GM21381 (cell line): ENCODE data around the gene AFG3L2.
"Not testable (repeated sequence)": the region's sequence is repeated elsewhere in the genome, so short reads cannot be mapped to it uniquely, and the experiment has no call there.

Experiments
- ATAC-seq: cut with Tn5 transposase; IDR thresholded peaks from one replicate; pipeline ENCODE4 v1.9.1; 2021; ENCODE audit warnings: mild to moderate bottlenecking, moderate library complexity; ENCODE audit not compliant: unreplicated experiment

Gene AFG3L2

DNA sequence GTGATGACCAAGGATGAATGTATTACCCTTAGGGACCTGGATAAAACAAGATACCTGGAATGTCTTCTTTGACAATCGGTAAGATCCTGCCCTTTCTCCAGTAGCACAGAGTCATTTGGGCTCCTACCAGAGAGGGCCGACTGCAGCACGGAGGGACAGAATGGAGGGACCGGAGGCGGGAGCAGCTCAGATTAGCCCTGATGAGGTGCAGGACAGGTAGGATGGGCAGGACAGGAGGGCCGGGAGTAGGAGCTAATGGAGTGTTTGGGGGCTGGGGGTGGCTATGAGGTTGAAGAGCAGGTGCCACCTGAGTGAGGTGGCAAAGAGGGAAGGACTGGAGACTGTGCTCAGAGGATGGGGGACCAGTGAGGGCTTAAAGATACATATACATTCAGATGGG, 20.8 kb upstream of the AFG3L2 start:
- no peak for ATAC-seq

DNA sequence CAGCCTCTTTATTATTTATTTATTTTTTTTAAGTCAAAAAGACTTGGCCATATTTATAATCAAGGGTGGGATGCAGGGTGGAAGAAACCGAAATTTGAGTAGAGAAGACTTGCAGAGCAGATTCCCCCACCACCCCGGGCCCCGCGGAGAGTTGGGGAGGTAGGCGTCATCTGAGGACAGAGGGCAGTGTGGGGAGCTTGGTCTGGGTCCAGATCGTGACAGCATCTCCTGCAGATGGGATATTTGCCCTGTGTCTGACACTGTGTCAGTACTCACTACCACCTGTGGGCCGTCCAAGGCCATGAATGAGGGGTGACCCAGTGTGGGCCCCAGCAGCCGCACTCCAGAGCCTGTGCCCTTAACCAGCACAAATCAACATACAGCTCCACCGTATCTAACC, 20.2 kb upstream of the AFG3L2 start:
- ATAC-seq = no peak

DNA sequence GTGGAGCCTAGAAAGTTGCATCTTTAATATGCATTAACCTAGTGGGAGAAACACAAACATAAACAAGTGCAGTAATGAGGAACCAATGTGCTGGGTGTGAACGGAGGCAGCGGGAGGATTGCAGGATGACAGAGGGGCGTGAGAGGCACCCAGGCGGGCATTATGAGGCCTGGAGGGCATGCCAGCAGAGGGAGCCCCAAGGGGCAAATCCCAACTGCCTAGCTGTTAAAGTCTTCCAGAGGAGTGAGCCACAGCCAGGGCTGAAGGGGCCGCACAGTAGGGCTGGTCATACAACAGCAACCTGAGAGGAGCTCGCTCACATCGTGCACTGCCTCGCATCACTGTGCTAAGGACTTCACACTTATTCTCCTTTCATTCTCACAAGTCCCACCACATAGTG, 17.4 kb upstream of the AFG3L2 start:
- no peak for ATAC-seq

DNA sequence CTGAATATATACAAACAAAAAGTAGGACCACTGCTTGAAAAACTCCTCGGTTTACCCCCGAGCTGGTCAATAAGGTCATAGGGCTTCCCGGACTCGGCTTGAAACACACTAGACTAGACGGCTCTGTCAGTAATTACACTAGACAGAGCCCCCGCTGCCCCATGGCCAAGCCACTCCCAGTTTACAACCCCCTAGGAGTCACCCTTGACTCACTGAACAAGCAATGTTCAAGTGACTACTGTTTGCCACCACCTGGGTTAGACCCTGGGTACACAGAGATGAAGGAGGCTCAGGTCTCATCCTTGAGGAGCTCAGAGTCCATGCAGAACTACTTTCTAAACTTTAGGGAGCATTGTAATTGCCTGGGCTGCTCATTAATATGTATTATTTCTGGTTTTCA, 17.0 kb upstream of the AFG3L2 start:
- no peak for ATAC-seq

DNA sequence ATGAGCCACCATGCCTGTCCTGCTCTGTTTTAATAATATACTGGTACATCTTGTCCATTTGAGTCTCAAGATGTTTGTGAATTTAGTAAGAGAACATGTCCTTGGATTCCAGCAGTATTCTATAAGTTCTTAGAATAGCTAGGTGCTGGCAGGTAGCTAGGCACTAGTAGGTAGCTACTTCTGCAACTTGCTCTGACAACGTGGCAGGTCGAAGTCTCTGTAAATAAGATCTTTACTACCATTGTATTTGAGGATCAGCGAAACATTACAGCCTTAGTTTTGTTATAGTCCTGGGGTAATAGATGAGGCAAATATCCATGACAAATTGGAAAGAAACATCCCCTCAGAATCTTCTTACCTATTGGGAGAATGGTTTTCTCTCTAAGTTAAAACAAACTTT, 16.5 kb upstream of the AFG3L2 start:
- no peak for ATAC-seq

DNA sequence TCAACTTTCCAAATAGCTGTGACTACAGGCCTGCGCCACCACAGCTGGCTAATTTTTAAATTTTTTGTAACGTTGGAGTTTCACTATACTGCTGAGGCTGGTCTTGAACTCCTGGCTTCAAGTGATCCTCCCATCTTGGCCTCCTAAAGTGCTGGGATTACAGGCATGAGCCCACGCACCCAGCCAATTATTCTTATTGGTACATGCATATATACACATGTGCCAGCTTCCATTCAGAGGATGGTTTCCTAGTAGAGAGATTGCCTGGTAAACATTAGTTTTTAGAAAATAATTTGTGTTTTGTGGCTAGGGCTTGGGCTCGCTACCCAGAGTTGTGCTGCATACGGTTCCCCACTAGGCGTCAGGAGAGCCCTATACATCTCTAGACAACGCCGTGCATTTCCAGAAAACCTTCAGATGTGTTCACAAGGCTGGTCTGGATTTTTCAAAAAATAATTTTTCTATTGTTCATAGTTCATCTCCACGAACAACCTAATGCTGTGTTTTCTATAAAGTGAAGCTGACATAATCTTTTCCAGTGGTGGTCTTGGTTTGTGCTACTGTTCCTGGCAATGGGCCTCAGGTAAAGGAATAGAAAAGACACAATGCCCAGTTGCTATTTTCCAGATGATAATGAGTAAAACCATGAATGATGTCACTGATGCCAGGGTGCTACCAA, 14.6 kb upstream of the AFG3L2 start:
- ATAC-seq = no peak

DNA sequence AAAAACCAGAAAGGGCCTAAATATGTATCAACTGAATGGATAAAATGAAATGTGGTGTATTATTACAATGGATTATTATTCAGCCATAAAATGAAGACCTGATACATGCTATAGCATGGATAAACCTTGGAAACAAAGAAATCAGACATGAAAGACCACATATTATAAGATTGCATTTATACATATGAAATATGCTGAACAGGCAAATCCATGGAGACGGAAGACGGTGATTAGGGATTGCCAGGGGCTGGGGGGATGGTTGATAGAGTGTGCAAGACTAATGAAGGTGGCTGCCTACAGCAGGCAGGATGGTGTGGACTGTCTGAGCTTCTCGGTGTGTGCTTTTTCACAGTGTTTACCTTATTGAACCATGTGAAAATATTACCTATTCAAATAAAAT, 11.4 kb upstream of the AFG3L2 start:
- ATAC-seq = no peak

DNA sequence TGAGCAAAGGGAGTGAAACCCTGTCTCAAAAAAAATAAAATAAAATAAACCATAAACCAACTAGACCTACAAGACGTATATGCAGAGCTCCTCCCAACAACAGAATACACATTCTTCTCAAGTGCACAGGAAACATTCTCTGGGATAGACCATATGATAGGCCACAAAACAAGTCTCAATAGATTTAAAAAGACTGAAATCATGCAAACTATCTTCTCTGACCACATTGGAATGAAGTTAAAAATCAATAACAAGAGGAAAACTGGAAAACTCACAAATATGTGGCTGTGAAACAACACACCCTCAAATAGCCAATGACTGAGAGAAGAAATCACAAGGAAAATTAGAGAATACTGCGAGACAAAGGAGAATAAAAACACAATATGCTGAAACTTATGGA, 7.2 kb upstream of the AFG3L2 start:
- ATAC-seq = no peak

DNA sequence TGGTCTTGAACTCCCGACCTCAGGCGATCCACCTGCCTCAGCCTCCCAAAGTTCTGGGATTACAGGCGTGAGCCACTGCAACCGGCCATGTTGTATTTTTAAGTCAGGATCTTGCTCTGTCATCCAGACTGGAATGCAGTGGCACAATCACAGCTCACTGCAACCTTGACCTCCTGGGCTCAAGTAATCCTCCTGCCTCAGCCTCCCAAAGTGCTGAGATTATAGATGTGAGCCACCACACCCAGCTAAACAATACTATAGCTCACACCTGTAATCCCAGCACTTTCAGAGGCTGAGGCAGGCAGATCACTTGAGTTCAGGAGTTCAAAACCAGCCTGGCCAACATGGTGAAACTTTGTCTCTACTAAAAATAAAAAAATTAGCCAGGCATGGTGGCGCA, 6.7 kb upstream of the AFG3L2 start:
- ATAC-seq = not testable (repeated sequence)

DNA sequence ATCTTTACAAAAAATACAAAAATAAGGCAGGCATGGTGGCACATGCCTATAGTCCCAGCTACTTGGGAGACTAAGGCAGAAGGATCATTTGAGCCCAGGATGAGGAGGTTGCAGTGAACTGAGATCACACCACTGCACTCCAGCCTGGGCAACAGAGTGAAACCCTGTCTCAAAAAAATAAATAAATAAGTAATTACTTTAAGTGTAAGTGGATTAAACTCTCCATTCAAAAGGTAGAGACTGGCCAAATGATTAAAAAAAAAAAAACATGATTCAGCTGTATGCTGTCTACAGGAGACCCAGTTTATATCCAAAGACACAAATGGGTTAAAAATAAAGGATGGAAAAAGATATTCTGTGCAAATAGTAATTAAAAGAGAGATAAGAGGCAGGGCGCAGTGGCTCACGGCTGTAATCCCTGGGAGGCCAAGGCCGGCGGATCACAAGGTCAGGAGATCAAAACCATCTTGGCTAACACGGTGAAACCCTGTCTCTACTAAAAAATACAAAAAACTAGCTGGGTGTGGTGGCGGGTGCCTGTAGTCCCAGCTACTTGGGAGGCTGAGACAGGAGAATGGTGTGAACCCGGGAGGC, 5.3 kb upstream of the AFG3L2 start:
- not testable (repeated sequence) for ATAC-seq

DNA sequence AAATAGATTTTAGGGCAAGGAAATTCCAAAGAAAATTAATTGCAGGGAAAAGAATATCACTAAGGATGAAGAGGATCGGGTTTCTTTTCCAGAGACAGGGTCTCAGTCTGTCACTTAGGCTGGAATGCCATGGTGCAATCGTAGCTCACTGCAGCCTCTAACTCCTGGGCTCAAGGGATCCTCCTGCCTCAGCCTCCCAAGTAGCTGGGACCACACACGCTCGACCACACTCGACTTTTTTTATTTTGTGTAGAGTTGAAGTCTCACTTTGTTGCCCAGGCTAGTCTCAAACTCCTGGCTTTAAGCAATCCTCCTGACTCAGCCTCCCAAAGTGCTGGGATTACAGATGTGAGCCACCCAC, 1.2 kb upstream of the AFG3L2 start:
- not testable (repeated sequence) for ATAC-seq

DNA sequence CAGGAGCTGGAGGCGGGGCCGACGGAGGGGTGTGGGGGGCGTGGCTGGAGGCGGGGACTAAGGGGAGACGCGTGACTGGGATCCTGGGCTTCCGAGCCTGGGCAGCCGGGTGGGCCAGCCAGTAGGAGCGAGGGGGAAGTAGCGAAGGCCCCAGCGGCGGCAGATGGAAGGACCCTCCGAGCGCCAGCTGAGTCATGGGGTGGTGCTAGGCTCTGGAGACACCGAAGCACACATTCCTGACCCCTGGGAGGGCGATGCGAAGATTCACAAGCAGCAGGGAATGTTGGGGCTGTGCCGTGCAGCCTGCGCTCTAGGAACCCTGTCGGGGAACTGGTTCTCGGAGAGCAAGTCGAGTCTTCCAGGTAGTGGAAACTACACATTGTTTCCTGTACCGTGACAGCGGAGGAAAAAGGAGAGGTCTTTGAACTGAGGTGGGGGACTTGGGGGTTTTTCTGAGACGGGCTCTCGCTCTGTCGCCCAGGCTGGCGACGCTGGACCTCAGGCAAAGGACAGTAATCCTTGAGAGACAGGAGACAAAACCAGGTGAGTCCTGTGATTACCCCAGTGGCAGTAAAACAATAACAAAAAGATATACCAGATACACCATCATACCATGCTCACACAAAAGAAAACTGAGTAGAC, 650 bp upstream of the AFG3L2 start:
- ATAC-seq = peak; percentile 64

DNA sequence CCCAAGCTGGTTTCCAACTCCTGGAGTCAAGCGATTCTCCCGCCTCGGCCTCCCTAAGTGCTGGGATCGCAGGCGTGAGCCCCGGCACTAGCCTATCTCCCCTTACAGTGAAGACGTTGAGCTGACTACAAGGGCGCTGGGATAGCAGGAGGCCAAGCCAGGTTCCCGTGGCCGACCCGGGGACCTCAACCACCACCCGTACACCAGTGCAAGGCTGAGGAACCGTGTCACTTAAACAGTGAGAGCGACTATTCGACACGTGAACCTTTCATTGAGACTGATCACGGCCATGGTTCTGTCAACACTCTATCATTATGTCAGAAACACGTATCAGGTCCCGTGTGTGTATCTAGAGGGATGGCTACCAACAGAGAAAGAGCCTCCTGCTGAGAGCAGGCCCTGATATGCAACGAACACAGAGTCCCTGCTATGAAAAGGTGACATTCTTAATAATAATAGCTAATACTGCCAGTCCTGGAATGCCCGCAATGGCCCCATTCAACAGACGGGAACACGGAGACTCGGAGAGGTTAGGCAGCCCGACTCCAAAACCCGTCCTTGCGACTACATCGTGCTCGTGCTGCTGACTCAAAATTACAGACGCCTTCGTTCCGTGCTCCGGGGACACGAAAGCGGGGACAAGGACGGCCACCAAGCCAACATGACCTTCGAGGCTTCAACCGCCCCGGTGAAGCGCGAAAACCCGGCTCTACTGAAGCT, 833 bp downstream of the AFG3L2 start:
- ATAC-seq = no peak

DNA sequence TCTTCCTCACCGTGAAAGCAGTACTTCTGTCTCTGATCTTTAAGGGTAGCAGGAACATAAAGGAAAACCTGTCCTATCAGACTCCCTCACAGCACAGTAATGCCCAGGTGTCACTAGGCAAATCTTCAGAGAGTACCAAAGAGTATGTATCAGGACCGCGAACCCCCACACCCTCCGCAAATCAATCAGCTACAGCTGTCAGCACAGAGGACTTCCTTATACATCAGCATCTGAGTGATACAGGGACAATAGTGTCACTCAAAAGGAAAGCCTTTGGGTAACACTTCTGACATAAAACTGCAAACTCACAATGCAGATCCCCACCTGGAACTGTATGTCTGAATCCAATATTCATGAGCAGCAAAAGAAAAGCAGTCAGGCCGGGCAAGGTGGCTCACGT, 2.6 kb downstream of the AFG3L2 start:
- ATAC-seq = no peak

DNA sequence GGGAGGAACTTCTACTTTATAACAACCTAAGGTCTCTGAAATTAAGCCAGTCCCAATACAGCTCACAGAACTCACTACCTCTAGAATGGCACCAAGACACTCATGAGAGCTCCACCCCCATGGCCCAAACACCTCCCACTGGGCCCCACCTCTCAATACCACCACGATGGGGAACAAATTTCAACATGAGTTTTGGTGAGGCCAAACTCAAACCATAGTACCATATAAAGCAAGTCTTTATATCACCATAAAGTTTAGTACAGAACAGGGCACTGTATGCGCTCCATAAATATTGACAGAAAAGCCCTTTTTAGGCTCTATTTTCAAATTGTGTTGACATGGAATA, 3.3 kb downstream of the AFG3L2 start:
- no peak for ATAC-seq

DNA sequence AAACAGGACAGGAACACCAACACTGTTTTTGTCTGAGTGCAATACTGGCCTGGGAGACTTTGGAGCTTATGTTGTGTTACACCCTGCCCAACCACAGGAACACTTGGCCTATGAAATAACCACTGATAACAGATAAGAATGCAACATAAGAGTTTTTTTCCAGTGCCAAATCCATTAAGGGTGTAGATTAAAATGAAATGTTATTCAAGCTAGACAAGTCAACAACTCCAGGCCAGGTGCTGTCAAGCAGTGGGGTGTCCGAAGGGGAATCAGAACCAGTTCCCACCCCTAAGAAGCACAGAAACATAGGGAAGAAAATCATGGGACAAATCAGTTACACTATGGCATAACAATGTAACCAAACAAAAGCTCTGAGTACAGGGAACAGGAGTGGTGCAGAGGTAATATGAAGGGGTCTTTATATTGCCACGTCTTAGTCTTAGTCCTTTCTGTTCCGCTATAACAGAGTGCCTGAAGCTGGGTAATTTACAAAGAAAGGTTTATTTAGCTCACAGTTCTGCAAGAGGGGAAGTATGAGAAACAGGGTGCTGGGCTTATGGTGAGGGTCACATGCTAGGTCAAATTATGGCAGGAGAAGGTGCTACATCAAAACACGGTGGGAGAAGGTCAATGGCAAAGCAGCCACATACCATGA, 3.8 kb downstream of the AFG3L2 start:
- no peak for ATAC-seq

DNA sequence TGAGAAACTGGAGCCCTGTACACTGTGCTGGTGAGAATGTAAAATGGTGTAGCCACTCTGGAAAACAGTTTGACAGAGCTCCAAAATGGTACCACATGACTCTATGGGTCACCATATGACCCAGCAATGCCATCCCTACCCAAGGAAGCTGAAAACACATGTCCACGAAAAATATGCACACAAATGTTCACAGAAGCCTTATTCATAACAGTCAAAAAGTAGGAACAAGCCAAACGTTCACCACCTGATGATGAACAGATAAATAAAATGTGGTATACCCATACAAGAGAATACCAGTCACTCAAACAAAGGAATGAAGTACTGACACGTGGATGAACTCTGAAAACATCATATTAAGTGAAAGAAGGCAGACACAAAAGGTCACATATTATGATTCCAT, 4.6 kb downstream of the AFG3L2 start:
- ATAC-seq = no peak

DNA sequence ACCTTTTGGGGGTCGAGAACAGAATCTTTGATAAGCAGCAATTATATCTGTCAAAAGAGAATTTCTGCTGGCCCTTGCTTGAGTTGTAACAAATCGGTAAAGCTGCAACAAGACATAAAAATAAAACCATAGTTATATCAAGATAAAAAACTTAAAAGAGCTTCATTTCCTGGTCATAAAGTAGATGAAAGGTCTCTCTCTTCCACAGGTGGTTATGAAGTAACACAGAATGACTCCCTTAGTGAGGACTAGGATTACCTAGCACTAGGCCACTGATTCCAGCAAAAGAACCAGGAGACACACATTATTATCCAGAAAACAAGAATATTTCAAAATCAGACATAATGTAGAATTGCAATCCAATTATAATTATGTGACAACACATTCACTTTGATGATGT, 5.4 kb downstream of the AFG3L2 start:
- no peak for ATAC-seq

DNA sequence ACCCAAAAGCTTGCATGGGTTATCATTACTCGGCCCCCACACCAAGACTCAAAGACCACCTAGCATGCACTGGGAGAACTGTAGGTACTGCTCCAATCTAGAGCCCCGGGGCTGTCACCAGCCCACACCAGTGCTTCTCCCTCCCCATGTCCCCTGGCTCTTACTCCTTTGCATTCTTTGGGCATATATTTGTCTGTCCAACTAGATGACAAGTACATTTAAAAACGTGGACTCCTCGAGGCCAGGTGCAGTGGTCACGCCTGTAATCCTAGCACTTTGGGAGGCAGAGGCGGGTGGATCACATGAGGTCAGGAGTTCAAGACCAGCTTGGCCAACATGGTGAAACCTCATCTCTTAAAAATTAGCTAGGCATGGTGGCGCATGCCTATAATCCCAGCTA, 7.8 kb downstream of the AFG3L2 start:
- no peak for ATAC-seq

DNA sequence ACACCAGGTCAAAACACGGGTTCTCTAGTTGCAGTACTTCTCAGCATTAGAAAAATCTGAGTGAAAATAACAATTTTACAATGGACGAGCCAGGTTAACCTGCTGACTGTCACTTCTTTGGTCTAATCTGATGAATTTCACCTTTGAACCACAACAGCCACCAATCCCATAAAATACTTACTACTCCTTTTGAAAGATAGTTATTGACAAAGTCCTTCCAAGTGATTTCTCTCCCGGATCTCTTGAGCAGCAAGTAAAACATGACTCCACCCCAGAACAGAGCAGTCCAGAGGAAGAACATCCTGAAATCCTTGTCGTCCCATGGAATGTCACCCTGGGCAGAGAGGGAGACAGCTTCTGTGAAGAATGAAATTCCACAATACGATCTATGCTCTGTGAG, 10.2 kb downstream of the AFG3L2 start:
- ATAC-seq = no peak

DNA sequence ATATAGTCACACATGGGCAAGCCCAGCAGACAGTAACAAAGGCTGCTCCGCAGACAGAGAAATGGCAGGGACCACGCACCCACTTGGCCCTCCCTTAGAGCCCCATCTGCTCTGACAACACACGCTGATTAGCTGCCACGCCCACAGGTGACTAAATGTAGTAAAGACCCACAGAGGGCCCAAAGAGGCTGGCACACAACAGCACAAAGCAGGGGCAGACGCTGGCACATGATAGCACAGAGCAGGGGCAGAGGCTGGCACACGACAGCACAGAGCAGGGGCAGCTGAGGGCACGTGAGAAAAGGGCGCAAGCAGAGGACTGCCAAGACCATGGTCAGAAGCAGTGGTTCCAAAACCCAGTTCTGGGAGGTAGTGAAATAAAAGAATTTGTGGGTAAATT, 10.6 kb downstream of the AFG3L2 start:
- ATAC-seq = no peak
